Activated CD4-positive, alpha-beta T cell treated with anti-CD3 and anti-CD28 coated beads, Interleukin-2, amount 10 ng/mL, durations not matched to agents 24 days and 14 days (primary cell): ENCODE measurements around the gene SLC23A1. TPM values are rescaled to one million over a fixed set of nuclear protein-coding genes. Genes with fewer than 3 reads are reported as not detected.
A peak's percentile ranks its signal among the peaks of the same experiment; 100 is the strongest.
"Not testable (repeated sequence)": the region's sequence is repeated elsewhere in the genome, so short reads cannot be mapped to it uniquely, and the experiment has no call there.

Source experiments
- DNase-seq: peaks from one replicate; pipeline ENCODE4 v3.0.0; 2022
- H3K27ac Mint-ChIP-seq: one replicate; pipeline ENCODE4 v1.8.0; 2022; ENCODE audit warnings: mild to moderate bottlenecking, mixed read lengths
- H3K27me3 Mint-ChIP-seq: one replicate; pipeline ENCODE4 v1.8.0; 2022; ENCODE audit warnings: mixed read lengths
- H3K36me3 Mint-ChIP-seq: one replicate; pipeline ENCODE4 v1.8.0; 2022; ENCODE audit warnings: low read depth, mild to moderate bottlenecking, mixed read lengths
- H3K4me1 Mint-ChIP-seq: one replicate; pipeline ENCODE4 v1.8.0; 2021; ENCODE audit warnings: mixed read lengths
- H3K4me3 Mint-ChIP-seq: one replicate; pipeline ENCODE4 v1.8.0; 2022; ENCODE audit warnings: mild to moderate bottlenecking, moderate library complexity, mixed read lengths
- H3K9me3 Mint-ChIP-seq: one replicate; pipeline ENCODE4 v1.8.0; 2021; ENCODE audit warnings: mixed read lengths
- intact Hi-C: fragments of 100-400 bp; cut with micrococcal nuclease; formaldehyde crosslinking; loops from one replicate; pipeline ENCODE4 v1.15.1; 2023
- total RNA-seq: library from RNA; stranded (reverse); gene quantifications from 2 replicates; pipeline ENCODE4 v1.2.3, GENCODE V29; 2022

The SLC23A1 gene
- total RNA-seq, 1 donor from 2014 or later: 2.1 TPM

DNA sequence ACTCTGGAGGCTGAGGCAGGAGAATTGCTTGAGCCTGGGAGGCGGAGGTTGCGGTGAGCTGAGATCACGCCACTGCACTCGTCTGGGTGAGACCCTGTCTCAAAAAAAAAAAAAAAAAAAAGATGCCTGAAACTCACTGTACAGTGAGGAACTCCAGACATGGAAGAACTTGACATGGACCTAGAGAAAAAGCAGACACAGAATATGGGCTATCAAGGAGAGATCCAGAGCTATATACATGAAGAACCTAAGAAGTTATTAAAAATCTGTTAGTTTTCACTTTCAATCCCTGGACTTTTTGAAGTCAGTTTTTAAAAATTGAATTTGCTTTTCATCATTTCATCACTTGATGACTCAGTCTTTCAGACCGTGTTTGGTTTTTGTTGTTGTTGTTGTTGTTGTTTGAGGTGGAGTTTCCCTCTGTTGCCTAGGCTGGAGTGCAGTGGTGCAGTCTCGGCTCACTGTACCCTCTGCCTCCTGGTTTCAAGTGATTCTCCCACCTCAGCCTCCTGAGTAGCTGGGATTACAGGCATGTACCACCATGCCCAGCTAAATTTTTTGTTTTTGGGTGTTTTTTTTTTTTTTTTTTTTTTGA lies 21.2 kb downstream of the SLC23A1 start:
- no peak overlapping the region for H3K4me3 Mint-ChIP-seq
- intact Hi-C loops: no loop called here
- no peaks in the 10 kb centered on the region for H3K9me3 Mint-ChIP-seq
- no peak for DNase-seq
- H3K36me3 Mint-ChIP-seq: peaks cover 46% of the 10 kb centered on the region
- H3K4me1 Mint-ChIP-seq: peaks cover 11% of the 10 kb centered on the region
- peak overlapping the region; percentile 65 for H3K27ac Mint-ChIP-seq
- no peaks in the 10 kb centered on the region for H3K27me3 Mint-ChIP-seq

DNA sequence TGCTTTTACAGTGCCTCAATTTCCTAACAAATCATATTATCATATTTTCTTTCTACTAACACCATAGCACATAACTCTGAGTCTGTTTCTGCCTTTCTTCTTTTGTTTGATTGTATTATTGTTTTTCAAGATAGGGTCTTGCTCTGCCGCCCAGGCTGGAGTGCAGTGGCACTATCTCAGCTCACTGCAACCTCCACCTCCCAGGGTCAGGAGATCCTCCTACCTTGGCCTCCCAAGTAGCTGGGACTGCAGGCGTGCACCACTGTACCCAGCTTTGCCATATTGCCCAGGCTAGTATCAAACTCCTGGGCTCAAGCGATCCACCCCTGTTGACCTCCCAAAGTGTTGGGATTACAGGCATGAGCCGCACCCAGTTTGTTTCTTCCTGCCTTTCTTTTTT lies 22.7 kb downstream of the SLC23A1 start:
- intact Hi-C loops: no loop called here
- H3K27me3 Mint-ChIP-seq: no peaks in the 10 kb centered on the region
- DNase-seq: no peak
- H3K4me1 Mint-ChIP-seq: peaks cover 12% of the 10 kb centered on the region
- H3K36me3 Mint-ChIP-seq: peaks cover 38% of the 10 kb centered on the region
- no peaks in the 10 kb centered on the region for H3K9me3 Mint-ChIP-seq
- no peak overlapping the region for H3K27ac Mint-ChIP-seq
- no peak overlapping the region for H3K4me3 Mint-ChIP-seq

DNA sequence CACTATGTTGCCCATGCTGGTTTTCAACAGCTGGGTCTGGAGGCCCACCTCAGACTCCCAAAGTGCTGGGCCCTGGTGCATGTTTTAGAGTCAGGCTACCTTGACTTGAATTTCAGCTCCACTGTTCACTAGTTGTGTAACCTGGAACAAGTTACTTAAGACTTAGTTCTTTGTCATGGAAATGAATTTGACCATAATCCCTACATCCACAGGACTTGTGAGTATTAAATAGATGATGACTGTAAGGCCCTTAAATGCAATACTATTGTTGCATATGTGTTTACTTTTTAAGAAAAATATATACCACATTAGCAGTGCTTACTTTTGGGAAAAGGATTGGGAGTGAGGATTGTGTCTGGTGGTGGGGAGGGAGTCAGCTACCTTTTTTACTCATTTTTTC lies 25.0 kb downstream of the SLC23A1 start:
- peaks cover 9% of the 10 kb centered on the region for H3K4me1 Mint-ChIP-seq
- H3K4me3 Mint-ChIP-seq: no peak overlapping the region
- H3K36me3 Mint-ChIP-seq: peaks cover 33% of the 10 kb centered on the region
- intact Hi-C loops: no loop called here
- no peaks in the 10 kb centered on the region for H3K27me3 Mint-ChIP-seq
- H3K27ac Mint-ChIP-seq: no peak overlapping the region
- no peak for DNase-seq
- H3K9me3 Mint-ChIP-seq: peaks cover 3% of the 10 kb centered on the region

DNA sequence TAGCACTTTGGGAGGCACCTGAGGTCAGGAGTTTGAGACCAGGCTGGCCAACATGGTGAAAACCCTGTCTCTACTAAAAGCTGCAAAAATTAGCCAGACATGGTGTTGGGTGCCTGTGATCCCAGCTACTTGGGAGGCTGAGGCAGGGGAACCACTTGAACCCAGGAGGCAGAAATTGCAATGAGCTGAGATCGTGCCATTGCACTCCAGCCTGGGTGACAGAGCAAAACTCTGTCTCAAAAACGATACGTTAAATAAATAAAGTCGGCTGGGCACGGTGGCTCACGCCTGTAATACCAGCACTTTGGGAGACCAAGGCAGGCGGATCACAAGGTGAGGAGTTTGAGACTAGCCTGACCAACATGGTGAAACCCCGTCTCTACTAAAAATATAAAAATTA lies 27.2 kb downstream of the SLC23A1 start:
- H3K27ac Mint-ChIP-seq, H3K27me3 Mint-ChIP-seq, DNase-seq, H3K4me1 Mint-ChIP-seq, intact Hi-C loops, H3K4me3 Mint-ChIP-seq, H3K9me3 Mint-ChIP-seq: not testable (repeated sequence)
- H3K36me3 Mint-ChIP-seq: peaks cover 37% of the 10 kb centered on the region

DNA sequence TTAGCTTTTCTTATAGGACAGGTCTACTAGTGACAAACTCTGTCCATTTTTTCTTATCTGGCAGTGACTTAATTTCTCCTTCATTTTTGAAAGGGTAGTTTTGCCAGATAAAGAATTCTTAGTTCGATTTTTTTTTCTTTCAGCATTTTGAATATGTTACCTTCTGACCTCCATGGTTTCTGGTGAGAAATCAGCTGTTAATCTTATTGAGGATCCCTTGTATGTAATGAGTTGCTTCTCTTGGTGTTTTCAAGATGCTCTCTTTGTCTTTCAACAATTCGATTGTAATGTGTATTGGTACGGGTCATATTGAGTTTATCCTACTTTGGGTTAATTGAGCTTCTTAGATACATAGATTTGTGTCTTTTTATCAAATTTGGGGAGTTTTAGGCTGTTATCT lies 28.9 kb downstream of the SLC23A1 start:
- peaks cover 33% of the 10 kb centered on the region for H3K36me3 Mint-ChIP-seq
- intact Hi-C loops: no loop called here
- no peak overlapping the region for H3K27ac Mint-ChIP-seq
- no peak overlapping the region for H3K4me3 Mint-ChIP-seq
- peaks cover 3% of the 10 kb centered on the region for H3K9me3 Mint-ChIP-seq
- no peak for DNase-seq
- no peaks in the 10 kb centered on the region for H3K27me3 Mint-ChIP-seq
- peaks cover 5% of the 10 kb centered on the region for H3K4me1 Mint-ChIP-seq

DNA sequence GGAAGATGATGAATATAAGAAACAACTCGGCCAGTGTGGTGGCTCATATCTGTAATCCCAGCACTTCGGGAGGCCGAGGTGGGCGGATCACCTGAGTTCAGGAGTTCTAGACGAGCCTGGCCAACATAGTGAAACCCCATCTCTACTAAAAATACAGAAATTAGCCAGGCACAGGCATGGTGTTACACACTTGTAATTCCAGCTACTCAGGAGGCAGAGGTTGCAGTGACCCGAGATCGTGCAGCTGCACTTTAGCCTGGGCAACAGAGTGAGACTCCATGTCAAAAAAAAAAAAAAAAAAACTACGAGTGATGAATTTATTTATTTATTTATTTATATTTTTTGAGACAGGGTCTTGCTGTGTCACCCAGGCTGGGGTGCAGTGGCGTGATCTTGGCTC lies 35.2 kb downstream of the SLC23A1 start:
- H3K4me1 Mint-ChIP-seq: peaks cover 26% of the 10 kb centered on the region
- intact Hi-C loops, H3K4me3 Mint-ChIP-seq, H3K9me3 Mint-ChIP-seq, H3K27me3 Mint-ChIP-seq, H3K27ac Mint-ChIP-seq, DNase-seq: not testable (repeated sequence)
- peaks cover 34% of the 10 kb centered on the region for H3K36me3 Mint-ChIP-seq

DNA sequence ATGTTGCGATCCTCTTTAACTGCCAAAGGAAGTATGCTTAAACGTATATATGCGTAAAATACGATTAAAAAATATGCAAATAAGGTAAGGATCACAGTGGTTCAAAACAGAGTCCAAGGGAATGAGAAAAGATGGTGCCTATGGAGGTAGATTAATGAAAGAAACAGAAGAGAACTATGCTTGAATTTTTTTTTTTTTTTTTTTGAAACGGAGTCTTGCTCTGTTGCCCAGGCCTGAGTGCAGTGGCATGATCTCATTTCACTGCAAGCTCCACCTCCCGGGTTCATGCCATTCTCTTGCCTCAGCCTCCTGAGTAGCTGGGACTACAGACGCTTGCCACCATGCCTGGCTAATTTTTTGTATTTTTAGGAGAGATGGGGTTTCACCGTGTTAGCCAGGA lies 37.7 kb downstream of the SLC23A1 start:
- intact Hi-C loops, H3K27ac Mint-ChIP-seq, DNase-seq, H3K4me3 Mint-ChIP-seq, H3K27me3 Mint-ChIP-seq, H3K9me3 Mint-ChIP-seq: not testable (repeated sequence)
- H3K4me1 Mint-ChIP-seq: peaks cover 41% of the 10 kb centered on the region
- H3K36me3 Mint-ChIP-seq: peaks cover 32% of the 10 kb centered on the region

DNA sequence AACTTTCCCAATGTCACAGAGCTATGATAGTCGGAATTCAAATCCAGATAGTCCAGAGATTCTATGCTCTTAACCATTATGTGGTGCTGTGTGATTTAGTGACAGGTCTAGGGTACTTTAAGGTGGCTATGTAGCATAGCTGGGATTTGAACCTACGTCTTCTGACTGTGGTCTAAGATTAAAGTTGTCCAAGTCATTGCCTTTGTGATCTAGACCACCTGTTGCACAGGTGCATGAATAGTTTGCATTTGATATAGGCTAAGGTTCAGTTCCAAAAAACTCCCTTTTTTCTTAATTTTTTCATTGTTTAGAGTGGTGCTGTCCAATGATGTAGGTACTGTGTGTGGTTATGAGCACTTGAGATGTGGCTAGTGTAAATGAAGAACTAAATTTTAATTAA lies 38.9 kb downstream of the SLC23A1 start:
- DNase-seq: no peak
- H3K4me1 Mint-ChIP-seq: peaks cover 41% of the 10 kb centered on the region
- H3K9me3 Mint-ChIP-seq: no peaks in the 10 kb centered on the region
- intact Hi-C loops: loop anchor here (5.0 kb wide), 1 partner anchor 173 kb away; no protein-coding TSS in a partner anchor
- H3K36me3 Mint-ChIP-seq: peaks cover 32% of the 10 kb centered on the region
- no peak overlapping the region for H3K27ac Mint-ChIP-seq
- no peaks in the 10 kb centered on the region for H3K27me3 Mint-ChIP-seq
- peak overlapping the region; percentile 35 for H3K4me3 Mint-ChIP-seq

DNA sequence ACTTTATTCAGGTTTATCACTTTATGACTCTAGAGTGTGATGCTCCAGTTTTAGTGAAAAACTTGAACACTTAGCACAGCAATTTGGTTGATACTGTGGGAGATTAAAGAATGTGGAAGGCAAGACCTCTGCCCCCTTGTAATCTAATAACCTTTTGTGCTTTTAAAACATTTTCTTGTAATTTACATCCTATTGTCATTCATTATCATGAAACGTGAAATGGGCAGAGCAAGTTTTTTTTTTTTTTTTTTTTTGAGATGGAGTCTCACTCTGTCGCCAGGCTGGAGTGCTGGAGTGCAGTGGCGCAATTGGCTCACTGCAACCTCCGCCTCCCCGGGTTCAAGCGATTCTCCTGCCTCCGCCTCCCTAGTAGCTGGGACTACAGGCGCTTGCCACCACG lies 39.6 kb downstream of the SLC23A1 start:
- peaks cover 28% of the 10 kb centered on the region for H3K36me3 Mint-ChIP-seq
- no peak for DNase-seq
- H3K27me3 Mint-ChIP-seq: no peaks in the 10 kb centered on the region
- no peaks in the 10 kb centered on the region for H3K9me3 Mint-ChIP-seq
- peaks cover 40% of the 10 kb centered on the region for H3K4me1 Mint-ChIP-seq
- no peak overlapping the region for H3K27ac Mint-ChIP-seq
- intact Hi-C loops: loop anchor here (2.0 to 5.0 kb wide), 2 partner anchors 174 to 217 kb away; partner anchors contain the start of gene UBE2D2
- peak overlapping the region; percentile 97 for H3K4me3 Mint-ChIP-seq

DNA sequence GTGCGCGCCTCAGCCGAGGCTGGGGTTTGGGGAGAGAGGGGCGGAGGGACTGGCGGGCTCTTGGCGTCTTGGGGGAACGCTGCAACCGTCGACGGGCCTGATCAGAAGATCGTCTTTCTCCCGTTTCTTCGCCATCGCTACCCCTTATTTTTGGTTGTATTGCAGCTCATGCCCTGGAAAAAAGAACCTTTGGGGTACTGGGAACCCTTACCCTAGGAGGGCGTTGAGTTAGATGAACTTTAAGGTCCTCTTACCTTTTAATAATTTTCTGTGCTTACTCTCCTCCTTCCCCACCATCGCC lies 40.7 kb downstream of the SLC23A1 start:
- H3K4me3 Mint-ChIP-seq: peak overlapping the region; percentile 97
- H3K9me3 Mint-ChIP-seq: no peaks in the 10 kb centered on the region
- H3K4me1 Mint-ChIP-seq: peaks cover 40% of the 10 kb centered on the region
- peaks cover 28% of the 10 kb centered on the region for H3K36me3 Mint-ChIP-seq
- no peaks in the 10 kb centered on the region for H3K27me3 Mint-ChIP-seq
- H3K27ac Mint-ChIP-seq: peak overlapping the region; percentile 100
- no peak for DNase-seq
- intact Hi-C loops: loop anchor here (2.0 to 5.0 kb wide), 2 partner anchors 175 to 218 kb away; partner anchors contain the start of gene UBE2D2

DNA sequence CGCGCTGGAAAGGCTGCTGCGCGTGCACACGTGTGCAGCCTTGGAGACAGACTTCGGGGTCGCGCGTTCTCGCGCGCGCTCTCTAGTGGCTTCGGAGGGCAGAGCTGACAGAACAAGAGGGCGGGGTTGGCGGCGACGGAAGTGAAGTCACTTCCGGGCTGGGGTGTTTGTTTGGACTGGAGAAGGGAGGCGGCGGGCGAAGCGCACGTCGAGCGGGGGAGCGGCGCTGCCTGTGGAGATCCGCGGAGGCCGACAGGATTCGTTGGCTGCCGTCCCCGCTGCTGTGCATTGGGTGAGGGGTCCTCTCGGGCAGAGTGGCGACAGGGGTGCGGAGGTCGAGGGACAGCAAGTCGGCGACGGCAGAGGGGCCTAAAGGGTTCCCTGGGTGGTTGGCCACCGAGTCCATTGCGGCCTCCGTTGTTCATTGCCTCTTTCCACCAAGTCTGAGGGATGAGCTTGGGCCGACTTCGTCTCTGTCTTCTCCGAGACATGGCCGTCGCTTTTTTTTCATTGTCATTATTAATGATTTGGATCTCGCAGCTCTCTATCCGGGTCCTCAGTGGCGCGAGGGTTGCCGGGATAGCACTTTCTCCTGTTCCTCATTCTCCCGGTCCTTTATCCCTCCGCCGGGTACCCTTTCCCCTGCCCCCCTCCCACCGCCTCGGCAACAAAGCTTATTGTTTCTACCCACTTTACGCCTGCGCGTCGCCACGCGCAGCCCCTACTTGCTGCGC lies 41.2 kb downstream of the SLC23A1 start, which contains the start of gene PAIP2:
Gene PAIP2, plus strand, starts transcription at position 166 of the 734 bp plus-strand sequence. CDS start 21,931 bp downstream, outside the sequence.
- intact Hi-C loops: loop anchor here (1.0 to 5.0 kb wide), 4 partner anchors 48 to 219 kb away; partner anchors contain the start of gene UBE2D2
- peak; percentile 99 for DNase-seq
- peak within 1 kb of the TSS; percentile 100 for H3K27ac Mint-ChIP-seq
- peaks cover 39% of the 10 kb centered on the region for H3K4me1 Mint-ChIP-seq
- H3K27me3 Mint-ChIP-seq: no peaks in the 10 kb centered on the region
- H3K36me3 Mint-ChIP-seq: peaks cover 26% of the 10 kb centered on the region
- peak within 1 kb of the TSS; percentile 97 for H3K4me3 Mint-ChIP-seq
- H3K9me3 Mint-ChIP-seq: no peaks in the 10 kb centered on the region

DNA sequence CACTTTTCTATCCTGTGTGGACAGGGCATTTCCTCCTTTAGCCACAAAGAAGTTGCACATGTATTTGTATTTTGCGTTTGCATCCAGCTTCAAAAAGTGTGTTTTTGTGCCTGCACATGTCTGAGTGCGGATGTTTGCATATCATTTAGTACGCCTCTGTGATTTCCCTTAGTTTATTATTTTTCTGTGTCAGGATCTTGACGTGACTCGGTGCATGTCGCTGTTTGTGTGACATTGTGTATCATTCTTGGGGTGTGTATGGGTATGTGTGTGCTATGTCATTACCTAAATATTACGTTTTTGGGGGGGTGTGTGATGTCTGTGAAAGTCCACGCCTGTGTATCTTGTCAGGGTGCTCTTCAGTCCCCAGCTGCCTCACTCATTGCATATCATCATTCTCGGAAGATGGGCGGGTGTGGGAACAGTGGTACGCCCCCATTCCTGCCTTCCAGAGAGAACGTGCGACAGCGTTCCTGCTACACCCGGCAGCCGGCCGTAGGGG lies 41.9 kb downstream of the SLC23A1 start:
- peaks cover 25% of the 10 kb centered on the region for H3K36me3 Mint-ChIP-seq
- intact Hi-C loops: loop anchor here (1.0 to 5.0 kb wide), 3 partner anchors 47 to 176 kb away; no protein-coding TSS in a partner anchor
- H3K4me3 Mint-ChIP-seq: peak overlapping the region; percentile 97
- no peak for DNase-seq
- H3K4me1 Mint-ChIP-seq: peaks cover 39% of the 10 kb centered on the region
- no peaks in the 10 kb centered on the region for H3K27me3 Mint-ChIP-seq
- H3K9me3 Mint-ChIP-seq: no peaks in the 10 kb centered on the region
- peak overlapping the region; percentile 100 for H3K27ac Mint-ChIP-seq

DNA sequence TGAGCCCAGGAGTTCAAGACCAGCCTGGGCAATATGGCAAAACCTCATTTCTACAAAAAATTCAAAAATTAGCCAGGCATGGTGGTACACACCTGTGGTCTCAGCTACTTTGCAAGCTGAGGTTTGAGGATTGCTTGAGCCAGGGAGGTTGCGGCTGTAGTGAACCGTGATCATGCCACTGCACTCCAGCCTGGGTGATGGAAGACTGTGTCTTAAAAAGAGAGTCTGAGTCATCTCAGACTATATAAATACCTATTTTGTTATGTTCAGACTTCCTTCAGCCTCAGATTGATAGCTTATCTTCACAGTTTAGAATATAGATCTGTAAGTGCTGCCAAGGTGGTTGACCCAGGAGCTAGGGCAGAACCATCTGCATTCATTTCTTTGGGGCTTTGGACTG lies 43.0 kb downstream of the SLC23A1 start:
- intact Hi-C loops: loop anchor here (5.0 kb wide), 1 partner anchor 177 kb away; no protein-coding TSS in a partner anchor
- no peaks in the 10 kb centered on the region for H3K9me3 Mint-ChIP-seq
- DNase-seq: no peak
- peaks cover 18% of the 10 kb centered on the region for H3K36me3 Mint-ChIP-seq
- peaks cover 37% of the 10 kb centered on the region for H3K4me1 Mint-ChIP-seq
- H3K4me3 Mint-ChIP-seq: peak overlapping the region; percentile 28
- H3K27ac Mint-ChIP-seq: no peak overlapping the region
- H3K27me3 Mint-ChIP-seq: no peaks in the 10 kb centered on the region

DNA sequence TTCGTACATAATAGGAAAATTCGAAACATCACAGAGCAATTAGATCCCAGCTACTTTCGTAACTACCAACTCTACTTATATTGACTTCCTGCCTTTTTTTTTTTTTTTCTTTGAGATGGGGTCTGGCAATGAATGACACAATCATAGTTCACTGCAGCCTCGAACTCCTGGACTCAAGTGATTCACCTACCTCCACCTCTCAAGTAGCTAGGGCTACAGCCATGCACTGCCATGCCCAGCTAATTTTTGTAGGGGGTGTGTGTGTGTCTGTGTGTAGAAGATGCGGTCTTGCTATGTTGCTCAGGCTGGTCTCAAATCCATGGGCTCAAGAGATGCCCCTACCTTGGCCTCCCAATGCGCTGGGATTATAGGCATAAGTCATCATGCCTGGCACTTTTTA lies 47.3 kb downstream of the SLC23A1 start:
- no peaks in the 10 kb centered on the region for H3K9me3 Mint-ChIP-seq
- H3K27me3 Mint-ChIP-seq: no peaks in the 10 kb centered on the region
- intact Hi-C loops: no loop called here
- DNase-seq: peak; percentile 56
- peaks cover 15% of the 10 kb centered on the region for H3K36me3 Mint-ChIP-seq
- H3K27ac Mint-ChIP-seq: peak overlapping the region; percentile 76
- H3K4me1 Mint-ChIP-seq: peaks cover 8% of the 10 kb centered on the region
- no peak overlapping the region for H3K4me3 Mint-ChIP-seq
